ENCODE measurements around the gene GALK2.

GALK2 gene

DNA sequence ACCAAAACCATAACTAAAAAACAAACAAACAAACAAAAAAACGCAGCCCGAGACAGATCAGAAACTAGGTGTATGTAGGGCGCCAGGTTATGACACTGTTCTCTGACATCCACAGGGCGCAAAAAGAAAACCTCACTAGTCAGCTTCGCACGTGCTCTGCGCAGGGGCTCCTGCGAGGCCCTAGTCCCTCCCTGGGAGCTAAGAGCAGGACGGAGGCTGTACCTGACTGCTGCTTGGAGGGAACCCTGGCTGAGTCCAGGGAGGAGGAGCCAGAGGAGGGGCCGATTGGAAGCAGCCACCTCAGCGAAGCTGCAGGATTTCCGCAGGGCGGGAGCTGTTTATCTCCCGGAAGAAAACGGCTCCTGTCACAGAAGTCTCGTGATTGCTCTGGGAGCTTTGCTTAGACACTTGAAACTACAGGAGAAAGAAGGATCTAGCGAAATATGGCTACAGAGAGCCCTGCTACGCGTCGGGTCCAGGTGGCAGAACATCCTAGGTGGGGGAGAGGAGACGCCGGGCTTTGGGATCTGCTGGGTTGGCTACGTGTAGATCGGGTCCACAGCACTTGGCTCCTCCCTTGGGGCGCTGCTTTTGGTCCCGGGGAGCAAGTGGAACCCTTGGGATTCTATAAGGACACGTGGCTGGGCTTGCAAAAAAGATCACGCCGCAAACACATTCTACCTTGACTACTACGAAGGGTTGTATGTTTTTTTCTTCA lies at the start of gene GALK2:
Gene GALK2 (plus strand): TSS at position 368 of the 718 bp plus-strand sequence. CDS start 76 bp downstream, at position 444.
- peak; percentile 90 for ATAC-seq (ENCODE audit: low read depth)
- peak within 1 kb of the TSS; percentile 97 for H3K4me3 Mint-ChIP-seq
- no peaks in the 10 kb centered on the region for H3K9me3 Mint-ChIP-seq
- peak within 1 kb of the TSS; percentile 93 for H3K27ac Mint-ChIP-seq
- peak; percentile 38 to 51 for DNase-seq (ENCODE audit: low spot score in 2 of 2)
- H3K36me3 Mint-ChIP-seq = no peaks in the 10 kb centered on the region
- H3K27me3 Mint-ChIP-seq = no peaks in the 10 kb centered on the region
- peaks cover 23% of the 10 kb centered on the region for H3K4me1 Mint-ChIP-seq

DNA sequence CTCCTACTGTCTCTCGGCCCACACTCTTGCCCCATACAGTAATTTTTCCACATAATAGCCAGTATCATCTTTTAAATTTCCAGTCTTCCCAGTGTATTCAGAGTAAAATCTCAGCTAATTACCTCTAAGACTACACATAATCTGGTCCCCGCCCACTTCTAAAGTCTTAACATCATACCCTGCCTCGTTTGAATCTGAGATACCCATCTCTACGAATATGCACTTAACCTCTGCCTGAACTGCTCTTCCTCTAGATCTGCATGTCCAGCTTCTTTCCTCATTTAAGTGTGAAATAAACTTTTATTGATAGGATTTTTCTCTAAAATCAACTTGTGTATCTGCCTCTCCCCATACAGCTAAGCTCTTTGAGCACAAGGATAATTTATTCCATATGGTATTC lies 49.2 kb upstream of the GALK2 start:
- no peak overlapping the region for H3K4me3 Mint-ChIP-seq
- H3K27ac Mint-ChIP-seq = peak overlapping the region; percentile 1
- ATAC-seq (ENCODE audit: low read depth) (no peak), DNase-seq (ENCODE audit: low spot score in 2 of 2) (no peak)
- H3K27me3 Mint-ChIP-seq = no peaks in the 10 kb centered on the region
- H3K9me3 Mint-ChIP-seq = no peaks in the 10 kb centered on the region
- peaks cover 10% of the 10 kb centered on the region for H3K36me3 Mint-ChIP-seq
- H3K4me1 Mint-ChIP-seq = no peaks in the 10 kb centered on the region

DNA sequence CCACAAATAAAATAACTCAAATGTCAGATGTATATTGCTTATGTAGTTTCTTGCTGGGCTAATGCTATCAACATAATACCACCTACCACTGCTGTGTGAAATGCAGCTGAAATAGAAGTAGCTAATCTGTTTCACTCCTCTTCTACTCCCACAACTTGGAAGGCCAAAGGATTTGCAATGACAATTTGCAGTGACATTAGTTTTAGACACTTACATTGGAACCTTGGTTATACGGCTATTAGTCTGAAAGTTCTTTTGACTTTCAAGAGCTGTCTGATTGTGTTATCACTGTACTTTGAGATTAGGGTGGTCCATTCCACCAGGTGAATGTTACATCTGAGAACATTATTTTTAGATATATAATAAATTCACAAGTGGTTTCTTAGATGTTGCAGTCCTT lies 48.1 kb upstream of the GALK2 start:
- no peaks in the 10 kb centered on the region for H3K27me3 Mint-ChIP-seq
- H3K36me3 Mint-ChIP-seq = peaks cover under 1% of the 10 kb centered on the region
- no peaks in the 10 kb centered on the region for H3K9me3 Mint-ChIP-seq
- no peak for ATAC-seq (ENCODE audit: low read depth)
- H3K27ac Mint-ChIP-seq = no peak overlapping the region
- no peak for DNase-seq (ENCODE audit: low spot score in 2 of 2)
- no peaks in the 10 kb centered on the region for H3K4me1 Mint-ChIP-seq
- no peak overlapping the region for H3K4me3 Mint-ChIP-seq

DNA sequence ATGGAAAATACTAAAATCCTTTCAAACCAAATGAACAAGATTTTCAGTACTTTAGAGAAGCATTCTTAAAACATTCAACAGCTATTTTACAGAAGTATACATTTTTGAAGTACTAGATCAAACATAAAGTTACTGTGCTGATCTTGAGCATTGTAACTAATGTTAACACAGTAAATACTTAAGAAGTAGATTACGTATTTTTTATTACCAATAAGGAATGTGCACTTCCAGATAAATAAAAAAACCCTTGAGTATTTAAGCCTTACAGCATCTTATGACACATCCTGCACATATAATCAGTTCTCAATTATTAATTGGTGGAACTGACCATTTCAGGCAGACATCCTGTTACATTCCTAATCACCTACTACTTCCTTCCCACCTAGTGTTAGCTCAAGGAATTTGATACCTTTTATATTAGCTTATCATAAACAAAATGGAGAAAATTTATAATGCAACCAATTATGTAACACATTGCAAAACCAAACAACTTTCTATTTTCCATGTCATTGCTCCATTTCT lies 47.4 kb upstream of the GALK2 start:
- Mint-ChIP-seq H3K4me1 (no peaks in the 10 kb centered on the region), H3K36me3 (no peaks in the 10 kb centered on the region), H3K4me3 (no peak overlapping the region), H3K9me3 (no peaks in the 10 kb centered on the region), H3K27ac (no peak overlapping the region), H3K27me3 (no peaks in the 10 kb centered on the region)
- no peak for ATAC-seq (ENCODE audit: low read depth)
- DNase-seq (ENCODE audit: low spot score in 2 of 2) = no peak

DNA sequence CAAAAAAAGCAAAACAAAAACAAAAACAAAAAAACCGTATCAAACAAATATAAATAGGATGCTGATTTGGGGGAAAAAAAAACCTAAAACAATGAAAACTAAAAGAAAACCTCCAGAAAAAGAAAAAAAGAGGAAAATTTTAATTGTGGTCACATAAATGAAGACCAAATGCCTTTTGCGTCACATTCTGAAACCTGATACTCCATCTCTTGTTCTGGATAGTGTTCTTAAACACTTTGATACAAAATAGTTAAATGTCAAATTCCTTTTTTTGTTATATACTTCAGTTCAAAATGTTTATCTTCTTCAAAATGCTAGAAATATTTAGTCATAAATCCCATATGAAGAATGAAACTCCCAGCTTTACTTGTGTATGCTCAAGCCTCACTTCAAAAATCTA lies 45.7 kb upstream of the GALK2 start:
- Mint-ChIP-seq H3K36me3 (no peaks in the 10 kb centered on the region), H3K4me1 (no peaks in the 10 kb centered on the region), H3K27ac (no peak overlapping the region), H3K4me3 (no peak overlapping the region), H3K27me3 (no peaks in the 10 kb centered on the region), H3K9me3 (no peaks in the 10 kb centered on the region)
- DNase-seq (ENCODE audit: low spot score in 2 of 2) (no peak), ATAC-seq (ENCODE audit: low read depth) (no peak)

DNA sequence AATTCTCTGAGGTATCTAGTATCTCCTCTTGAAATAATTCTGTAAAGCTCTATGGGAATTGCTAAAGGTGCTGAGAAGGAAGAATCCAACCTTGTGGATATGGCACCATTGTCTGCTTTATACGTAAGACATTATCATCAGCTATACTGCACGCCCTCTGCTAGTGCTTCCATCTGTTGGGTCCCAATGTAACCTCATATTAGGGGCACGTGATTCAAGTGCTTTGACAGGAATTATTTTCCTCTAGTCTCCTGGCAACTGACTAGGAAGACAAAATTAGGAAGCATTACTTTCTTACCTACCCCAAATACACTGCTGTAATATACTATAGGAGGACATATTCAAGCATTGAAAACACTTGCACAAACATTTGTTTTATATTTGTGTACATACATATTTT lies 38.6 kb upstream of the GALK2 start:
- Mint-ChIP-seq H3K27ac (no peak overlapping the region), H3K27me3 (no peaks in the 10 kb centered on the region), H3K4me3 (no peak overlapping the region), H3K36me3 (peaks cover 20% of the 10 kb centered on the region), H3K4me1 (no peaks in the 10 kb centered on the region), H3K9me3 (no peaks in the 10 kb centered on the region)
- DNase-seq (ENCODE audit: low spot score in 2 of 2) = no peak
- ATAC-seq (ENCODE audit: low read depth) = no peak

DNA sequence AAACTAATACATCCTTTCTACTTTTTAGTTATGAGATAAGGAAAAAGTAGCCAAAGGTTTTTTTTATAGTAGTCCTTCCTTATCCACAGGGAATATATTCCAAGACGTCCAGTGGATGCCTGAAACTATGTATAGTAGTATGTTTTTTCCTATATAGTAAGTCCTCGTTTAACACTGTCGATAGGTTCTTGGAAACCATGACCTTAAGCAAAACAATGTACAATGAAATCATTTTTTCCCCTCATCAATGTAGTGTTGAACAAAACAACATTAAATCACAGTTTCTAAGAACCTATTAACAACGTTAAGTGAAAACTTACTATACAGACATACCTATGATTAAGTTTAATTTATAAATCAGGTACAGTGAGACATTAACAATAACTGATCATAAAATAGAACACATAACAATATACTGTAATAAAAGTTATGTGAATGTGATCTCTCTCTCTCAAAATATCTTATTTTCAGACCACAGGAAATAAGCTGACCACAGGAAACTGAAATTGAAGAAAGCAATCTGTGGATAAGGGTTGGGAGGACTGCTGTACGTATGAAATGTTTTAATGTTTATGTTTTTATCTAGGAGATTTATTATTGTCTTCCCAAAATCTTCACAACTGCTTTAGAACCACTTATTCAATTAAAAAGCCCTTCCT lies 35.2 kb upstream of the GALK2 start:
- ATAC-seq (ENCODE audit: low read depth) (no peak), DNase-seq (ENCODE audit: low spot score in 2 of 2) (no peak)
- H3K27me3 Mint-ChIP-seq = no peaks in the 10 kb centered on the region
- H3K9me3 Mint-ChIP-seq = no peaks in the 10 kb centered on the region
- no peaks in the 10 kb centered on the region for H3K4me1 Mint-ChIP-seq
- no peak overlapping the region for H3K4me3 Mint-ChIP-seq
- H3K36me3 Mint-ChIP-seq = peaks cover 20% of the 10 kb centered on the region
- H3K27ac Mint-ChIP-seq = peak overlapping the region; percentile 14

DNA sequence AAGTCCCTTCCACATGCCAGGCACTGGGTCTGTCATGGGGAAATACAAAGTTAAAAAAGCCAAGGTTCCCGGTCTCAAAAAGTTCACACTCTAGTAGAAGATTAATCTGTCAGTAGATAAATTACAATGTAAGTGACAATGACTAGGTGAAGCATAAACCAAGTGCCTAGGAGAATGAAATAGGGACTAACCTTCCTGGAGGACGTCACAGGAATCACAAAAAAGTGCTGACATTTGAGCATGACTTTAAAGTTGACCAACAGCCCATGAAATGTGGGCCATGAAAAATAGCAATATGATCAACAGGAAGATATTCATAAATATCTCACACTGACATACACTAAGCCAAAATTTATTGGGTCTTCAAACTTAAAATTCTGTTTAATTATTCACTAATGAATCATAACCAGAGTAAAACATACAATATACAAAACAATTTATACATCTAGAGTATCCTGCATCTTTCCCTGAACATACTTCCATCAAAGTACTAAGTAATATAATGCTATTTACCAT lies 34.6 kb upstream of the GALK2 start:
- peaks cover 18% of the 10 kb centered on the region for H3K36me3 Mint-ChIP-seq
- DNase-seq (ENCODE audit: low spot score in 2 of 2) = no peak
- no peaks in the 10 kb centered on the region for H3K27me3 Mint-ChIP-seq
- peak overlapping the region; percentile 14 for H3K27ac Mint-ChIP-seq
- no peaks in the 10 kb centered on the region for H3K9me3 Mint-ChIP-seq
- H3K4me1 Mint-ChIP-seq = no peaks in the 10 kb centered on the region
- H3K4me3 Mint-ChIP-seq = no peak overlapping the region
- ATAC-seq (ENCODE audit: low read depth) = no peak

DNA sequence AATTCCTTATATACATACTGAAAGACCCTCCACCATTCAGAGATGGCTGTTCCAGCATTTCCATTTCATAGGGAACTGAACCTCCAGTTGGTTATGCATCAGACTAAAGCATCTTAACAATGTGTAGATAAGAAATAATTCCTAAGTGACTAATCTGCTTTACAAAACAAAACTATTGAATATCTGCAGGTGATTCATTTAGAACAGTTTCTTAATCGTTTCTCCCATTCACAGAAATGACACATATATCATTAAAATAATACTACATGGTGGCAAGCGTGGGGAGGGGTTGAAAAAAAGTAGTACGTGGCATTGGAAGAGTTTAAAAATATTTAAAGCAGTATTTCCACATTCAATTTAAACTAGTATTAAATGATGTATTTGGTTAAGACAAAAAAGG lies 34.1 kb upstream of the GALK2 start:
- Mint-ChIP-seq H3K36me3 (peaks cover 19% of the 10 kb centered on the region), H3K4me1 (no peaks in the 10 kb centered on the region), H3K9me3 (no peaks in the 10 kb centered on the region), H3K4me3 (no peak overlapping the region), H3K27me3 (no peaks in the 10 kb centered on the region), H3K27ac (no peak overlapping the region)
- ATAC-seq (ENCODE audit: low read depth) = no peak
- DNase-seq (ENCODE audit: low spot score in 2 of 2) = no peak

DNA sequence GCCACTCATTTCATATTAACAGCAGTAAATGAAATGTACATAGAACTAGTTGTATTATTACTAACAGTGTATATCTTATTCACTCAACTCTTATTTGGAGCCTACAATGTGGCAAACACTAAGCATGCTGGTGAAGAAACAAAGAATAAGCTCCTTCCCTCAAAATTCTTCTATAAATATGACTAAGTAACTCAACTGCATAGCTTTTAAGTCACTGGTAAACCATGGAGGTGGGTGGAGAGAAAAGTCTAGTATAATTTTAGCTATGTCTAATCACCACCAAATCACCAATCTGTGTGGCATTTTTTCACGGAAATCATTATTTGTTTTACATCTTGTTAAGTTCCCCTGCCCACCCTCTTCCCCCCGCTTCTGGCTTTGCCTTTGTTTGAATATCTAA lies 32.2 kb upstream of the GALK2 start:
- DNase-seq (ENCODE audit: low spot score in 2 of 2) (no peak), ATAC-seq (ENCODE audit: low read depth) (no peak)
- Mint-ChIP-seq H3K36me3 (peaks cover 28% of the 10 kb centered on the region), H3K4me3 (no peak overlapping the region), H3K27ac (no peak overlapping the region), H3K4me1 (peaks cover 1% of the 10 kb centered on the region), H3K9me3 (no peaks in the 10 kb centered on the region), H3K27me3 (no peaks in the 10 kb centered on the region)

DNA sequence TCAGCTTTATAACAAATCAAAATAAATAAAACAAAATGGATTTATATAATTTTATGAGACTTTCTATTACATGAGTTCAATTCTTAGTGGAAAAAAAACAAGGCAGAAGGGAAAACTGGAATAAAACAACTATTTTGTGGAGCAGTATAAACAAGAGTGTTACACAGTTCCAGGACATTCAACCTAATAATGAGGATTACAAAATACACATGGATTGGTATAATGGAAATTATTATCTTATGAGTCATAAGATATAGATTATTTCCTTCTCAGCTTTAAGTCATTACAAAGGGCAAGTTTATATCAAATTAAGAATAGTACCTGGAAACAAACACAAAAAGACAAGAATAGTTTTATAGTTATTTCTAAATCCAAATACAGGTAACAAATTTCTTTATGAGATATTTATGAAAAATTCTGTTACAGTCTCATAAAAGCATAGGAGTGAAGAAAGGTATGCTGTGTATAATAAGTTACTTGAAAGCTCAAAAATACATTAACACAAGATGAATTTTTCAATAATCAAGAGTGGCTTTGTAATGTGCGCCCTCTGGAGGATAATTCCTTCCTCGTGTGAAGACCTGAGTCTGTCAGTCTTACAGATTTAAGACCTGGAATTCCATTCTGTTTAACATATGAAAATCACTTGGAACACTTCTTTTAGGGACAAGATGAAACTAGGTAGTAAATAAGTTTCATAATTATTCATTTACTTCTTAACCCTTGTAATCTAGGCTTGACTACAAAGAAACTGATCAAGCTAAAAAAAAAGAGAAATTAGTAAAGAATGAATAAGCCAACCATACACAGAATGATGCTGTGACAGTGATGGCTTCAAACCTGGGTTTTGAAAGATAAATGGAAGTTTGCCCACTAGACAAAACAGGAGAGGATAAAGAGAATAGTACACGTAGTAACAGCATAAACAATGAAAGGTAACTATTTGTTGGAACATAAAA lies 24.1 kb upstream of the GALK2 start:
- ATAC-seq (ENCODE audit: low read depth) (peak; percentile 52), DNase-seq (ENCODE audit: low spot score in 2 of 2) (peak in 1 of 2 donors; percentile 22)
- Mint-ChIP-seq H3K27ac (peak overlapping the region; percentile 12), H3K36me3 (peaks cover 30% of the 10 kb centered on the region), H3K9me3 (no peaks in the 10 kb centered on the region), H3K27me3 (no peaks in the 10 kb centered on the region), H3K4me1 (peaks cover 22% of the 10 kb centered on the region), H3K4me3 (no peak overlapping the region)

DNA sequence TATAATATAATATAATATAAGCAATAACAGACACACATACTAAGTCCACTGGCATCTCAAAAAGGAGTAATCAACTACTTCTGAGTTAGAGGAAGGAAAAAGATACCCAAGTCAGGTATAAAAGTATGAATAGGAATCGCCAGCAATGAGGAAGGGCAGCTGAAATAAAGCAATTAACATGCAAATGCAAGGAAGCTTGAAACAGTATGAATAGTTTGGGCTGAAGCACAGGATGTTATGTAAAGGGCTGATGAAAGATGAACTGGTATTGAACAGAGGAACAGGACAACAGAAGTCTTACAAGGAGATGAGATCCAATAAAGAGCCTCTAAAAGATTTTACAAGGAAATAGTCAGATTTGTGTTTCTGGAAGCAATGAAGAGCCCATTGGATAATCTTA lies 21.7 kb upstream of the GALK2 start:
- H3K27me3 Mint-ChIP-seq = no peaks in the 10 kb centered on the region
- H3K36me3 Mint-ChIP-seq = peaks cover 14% of the 10 kb centered on the region
- peak overlapping the region; percentile 39 for H3K4me3 Mint-ChIP-seq
- no peaks in the 10 kb centered on the region for H3K9me3 Mint-ChIP-seq
- no peak for ATAC-seq (ENCODE audit: low read depth)
- H3K4me1 Mint-ChIP-seq = peaks cover 25% of the 10 kb centered on the region
- no peak for DNase-seq (ENCODE audit: low spot score in 2 of 2)
- H3K27ac Mint-ChIP-seq = peak overlapping the region; percentile 13

DNA sequence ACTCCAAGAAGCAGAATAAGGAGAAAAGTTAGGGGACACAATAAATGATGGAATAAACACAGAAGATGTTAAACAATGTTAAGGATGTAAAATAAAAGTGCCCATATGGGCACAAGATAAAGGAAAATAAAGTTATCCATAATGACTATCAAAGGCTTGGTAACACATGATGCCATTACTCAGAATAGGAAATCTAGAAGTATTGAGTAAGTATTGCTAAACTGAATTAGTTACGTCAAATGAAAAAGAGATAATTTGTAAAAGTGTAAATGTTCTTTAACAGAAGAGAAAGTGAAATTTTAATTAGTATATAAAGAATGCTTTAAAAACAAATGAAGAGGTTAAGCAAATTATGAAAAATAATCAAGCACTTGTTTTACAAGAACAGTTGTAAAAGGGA lies 21.3 kb upstream of the GALK2 start:
- DNase-seq (ENCODE audit: low spot score in 2 of 2) = no peak
- Mint-ChIP-seq H3K4me1 (peaks cover 29% of the 10 kb centered on the region), H3K9me3 (no peaks in the 10 kb centered on the region), H3K27ac (peak overlapping the region; percentile 13), H3K27me3 (no peaks in the 10 kb centered on the region), H3K4me3 (no peak overlapping the region), H3K36me3 (peaks cover 13% of the 10 kb centered on the region)
- ATAC-seq (ENCODE audit: low read depth) = no peak

DNA sequence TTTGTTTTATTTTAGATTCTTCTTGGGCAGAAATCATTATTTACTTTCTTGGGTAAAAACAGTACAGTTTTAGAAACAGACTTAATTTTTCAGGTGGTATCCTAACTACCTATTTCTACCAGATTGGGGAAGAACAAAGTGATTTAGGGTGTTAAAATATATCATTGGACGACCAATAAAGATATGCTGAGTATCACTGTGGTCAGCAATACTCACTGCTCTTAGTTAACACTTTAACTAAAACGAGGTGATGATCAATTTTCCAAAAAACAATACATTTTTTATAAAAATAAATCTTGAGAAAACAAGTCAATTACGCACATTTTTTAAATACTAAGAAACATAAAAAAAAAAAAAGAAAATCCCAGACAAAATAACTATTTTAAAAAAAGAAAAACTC lies 18.2 kb upstream of the GALK2 start:
- no peaks in the 10 kb centered on the region for H3K9me3 Mint-ChIP-seq
- no peak overlapping the region for H3K4me3 Mint-ChIP-seq
- DNase-seq (ENCODE audit: low spot score in 2 of 2) (no peak), ATAC-seq (ENCODE audit: low read depth) (no peak)
- H3K27ac Mint-ChIP-seq = no peak overlapping the region
- peaks cover 9% of the 10 kb centered on the region for H3K36me3 Mint-ChIP-seq
- H3K4me1 Mint-ChIP-seq = peaks cover 25% of the 10 kb centered on the region
- no peaks in the 10 kb centered on the region for H3K27me3 Mint-ChIP-seq

Data from memory B cell (primary cell).